Measurements from ENCODE around the gene PGAM5.
"Not testable (repeated sequence)": the region's sequence is repeated elsewhere in the genome, so short reads cannot be mapped to it uniquely, and the experiment has no call there.

The PGAM5 gene

DNA sequence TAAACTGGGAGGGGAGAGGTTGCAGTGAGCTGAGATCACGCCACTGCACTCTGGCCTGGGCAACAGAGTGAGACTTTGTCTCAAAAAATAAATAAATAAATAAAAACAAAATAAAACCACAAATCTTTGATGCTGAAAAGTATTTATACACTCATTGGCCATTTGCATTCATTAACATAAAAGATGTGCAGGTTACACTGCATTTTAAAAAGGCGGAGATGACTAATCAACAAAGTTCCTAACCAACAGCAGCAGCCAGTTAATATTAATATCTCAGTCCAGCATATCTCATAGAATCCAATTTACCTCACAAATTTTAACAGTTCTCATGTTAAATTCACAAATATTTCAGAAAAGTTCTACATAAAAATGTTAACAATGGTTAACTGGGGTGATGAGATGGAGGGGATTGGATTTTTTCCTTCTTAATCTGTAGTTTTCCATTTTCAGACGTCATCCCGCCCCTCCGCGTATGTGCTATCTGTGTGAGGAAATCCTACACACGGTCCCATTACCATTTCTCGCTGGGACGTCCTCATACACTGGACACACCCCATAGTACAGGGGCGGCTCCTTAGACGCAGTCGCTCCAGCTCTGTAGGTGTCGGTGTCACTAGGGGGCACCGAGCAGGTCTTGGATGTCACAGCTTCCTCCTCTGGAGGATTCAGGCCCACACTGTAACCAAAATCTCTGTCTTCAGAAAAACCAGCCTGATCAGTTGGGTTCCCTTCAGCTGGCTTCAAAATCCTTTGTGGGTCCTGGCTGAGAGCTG, 43.7 kb downstream of the PGAM5 start:
- no peak for DNase-seq

DNA sequence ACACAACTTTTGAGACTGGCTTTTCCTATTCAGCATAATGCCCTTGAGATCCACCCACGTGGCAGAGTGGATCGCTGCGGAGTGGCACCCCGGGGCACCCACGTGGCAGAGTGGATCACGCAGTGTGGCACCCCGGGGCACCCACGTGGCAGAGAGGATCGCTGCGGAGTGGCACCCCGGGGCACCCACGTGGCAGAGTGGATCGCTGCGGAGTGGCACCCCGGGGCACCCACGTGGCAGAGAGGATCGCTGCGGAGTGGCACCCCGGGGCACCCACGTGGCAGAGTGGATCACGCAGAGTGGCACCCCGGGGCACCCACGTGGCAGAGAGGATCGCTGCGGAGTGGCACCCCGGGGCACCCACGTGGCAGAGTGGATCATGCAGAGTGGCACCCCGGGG, 48.2 kb downstream of the PGAM5 start:
- not testable (repeated sequence) for DNase-seq

DNA sequence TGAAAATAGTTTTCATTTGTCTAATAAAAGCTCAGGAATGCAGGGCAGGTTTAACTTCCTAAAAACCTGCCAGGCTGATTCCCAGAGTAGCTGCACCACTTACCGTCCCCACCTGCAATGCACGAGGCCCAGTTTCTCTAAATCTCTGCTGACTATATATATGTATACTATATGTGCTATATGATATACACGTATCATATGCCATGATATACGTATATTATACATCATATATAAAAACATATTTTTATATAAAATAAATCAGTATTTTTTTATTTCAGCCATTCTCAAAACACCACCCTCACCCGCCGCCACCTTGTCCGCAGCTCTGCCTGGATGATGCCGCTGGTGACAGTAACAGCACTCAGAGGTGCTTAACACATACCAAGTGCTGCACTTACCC, 48.7 kb downstream of the PGAM5 start:
- no peak for DNase-seq

- DNase-seq = peak; percentile 27
Observed at GRCh38 chr12:132761032-132761920, 50.6 kb downstream of the PGAM5 start, which contains the start of gene ANKLE2. Gene ANKLE2 (minus strand): TSS chr12:132761832. CDS start chr12:132761798, 34 bp downstream.

- peak; percentile 90 for DNase-seq
Observed at GRCh38 chr12:132761921-132762583, 51.4 kb downstream of the PGAM5 start.

- no peak for DNase-seq
Observed at GRCh38 chr12:132764231-132764630, 53.6 kb downstream of the PGAM5 start.

DNA sequence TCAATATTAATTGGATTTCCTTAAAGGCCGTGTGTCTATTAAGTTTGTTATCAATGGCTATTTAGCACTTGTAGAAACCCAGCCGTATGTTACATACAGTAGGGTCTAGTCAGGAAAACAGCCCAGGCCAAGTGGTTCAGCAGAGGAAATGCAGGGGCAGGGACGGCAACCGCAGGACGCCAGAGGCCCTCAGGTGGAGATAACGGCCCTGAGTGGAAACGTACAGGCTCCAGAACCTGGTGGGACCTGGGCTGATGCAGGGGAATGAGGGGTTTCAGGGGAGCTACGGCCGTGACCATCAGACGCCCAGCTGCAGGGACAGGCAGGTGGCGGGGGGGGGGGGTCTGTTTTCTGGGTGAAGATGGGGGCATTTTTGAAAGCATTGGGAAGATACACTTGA, 54.7 kb downstream of the PGAM5 start:
- no peak for DNase-seq

- DNase-seq = no peak
Observed at GRCh38 chr12:132766380-132767085, 55.9 kb downstream of the PGAM5 start.

- DNase-seq = no peak
Observed at GRCh38 chr12:132771126-132771838, 60.6 kb downstream of the PGAM5 start.

Data from NCI-H510A (cell line).